Keratinocyte (primary cell): ENCODE measurements around the gene ADAMTS2. TPM values are rescaled to one million over a fixed set of nuclear protein-coding genes. Genes with fewer than 3 reads are reported as not detected.

Experiments used
- DNase-seq: peaks from one replicate; pipeline ENCODE4 v3.0.0-alpha.2; 2011; ENCODE audit warnings: low read depth, missing footprints, low spot score
- FAIRE-seq: peaks from 2 replicates; lab custom pipeline; 2011; peaks lifted over from hg19 to GRCh38; lab: Jason Lieb, UNC
- H2AFZ ChIP-seq: 2 replicates; pipeline ENCODE4 v1.6.0; 2012; ENCODE audit warnings: low read length, control low read depth, inconsistent platforms; ENCODE audit not compliant: control insufficient read depth
- H3K27ac ChIP-seq: 2 replicates; pipeline ENCODE4 v1.5.1; 2011; ENCODE audit warnings: low read length; ENCODE audit not compliant: control insufficient read depth, insufficient read depth
- H3K27me3 ChIP-seq: 3 replicates; pipeline ENCODE4 v1.6.0; 2011; ENCODE audit warnings: low read length; ENCODE audit not compliant: control insufficient read depth, insufficient read depth; ENCODE audit errors: extremely low read depth
- H3K36me3 ChIP-seq, 2 experiments: 2 replicates in 1 of 2; 3 replicates in 1 of 2; pipeline ENCODE4 v1.5.1; 2011; ENCODE audit warnings: low read length in 2 of 2, mild to moderate bottlenecking in 1 of 2; ENCODE audit not compliant: control insufficient read depth in 2 of 2, insufficient read depth in 2 of 2; ENCODE audit errors: extremely low read depth in 1 of 2
- H3K4me1 ChIP-seq: 3 replicates; pipeline ENCODE4 v1.5.1; 2011; ENCODE audit warnings: low read length; ENCODE audit not compliant: control insufficient read depth, insufficient read depth; ENCODE audit errors: extremely low read depth
- H3K4me2 ChIP-seq: 3 replicates; pipeline ENCODE4 v1.6.0; 2011; ENCODE audit warnings: low read depth, low read length; ENCODE audit not compliant: control insufficient read depth, insufficient read depth; ENCODE audit errors: extremely low read depth
- H3K4me3 ChIP-seq, 3 experiments: fragments of 200-600 bp in 1 of 3; sonication (generic) in 1 of 3; 2 replicates in 2 of 3; 3 replicates in 1 of 3; pipeline ENCODE4 v1.5.1; 2011 to 2016; ENCODE audit warnings: low read length in 3 of 3, mild to moderate bottlenecking in 3 of 3, control low read depth in 2 of 3, inconsistent platforms in 1 of 3, low read depth in 1 of 3, mixed read lengths in 1 of 3, mixed run types in 1 of 3, moderate library complexity in 1 of 3; ENCODE audit not compliant: control insufficient read depth in 2 of 3, insufficient read depth in 2 of 3; ENCODE audit errors: extremely low read depth in 1 of 3
- H3K79me2 ChIP-seq: 2 replicates; pipeline ENCODE4 v1.6.0; 2012; ENCODE audit warnings: low read length; ENCODE audit not compliant: control insufficient read depth, insufficient read depth
- H3K9ac ChIP-seq: 3 replicates; pipeline ENCODE4 v1.6.0; 2011; ENCODE audit warnings: low read length; ENCODE audit not compliant: control insufficient read depth, insufficient read depth; ENCODE audit errors: extremely low read depth
- H3K9me1 ChIP-seq: 3 replicates; pipeline ENCODE4 v1.6.0; 2011; ENCODE audit warnings: low read length; ENCODE audit not compliant: control insufficient read depth, insufficient read depth; ENCODE audit errors: extremely low read depth
- H3K9me3 ChIP-seq: 2 replicates; pipeline ENCODE4 v1.5.1; 2012; ENCODE audit warnings: low read depth, low read length; ENCODE audit not compliant: control insufficient read depth
- H4K20me1 ChIP-seq: 3 replicates; pipeline ENCODE4 v1.6.0; 2011; ENCODE audit warnings: low read length; ENCODE audit not compliant: control insufficient read depth, insufficient read depth; ENCODE audit errors: extremely low read depth
- EZH2 ChIP-seq: IDR thresholded peaks from one replicate; pipeline ENCODE4 v1.6.1; 2012; ENCODE audit warnings: inconsistent platforms, mild to moderate bottlenecking, low read length, moderate library complexity
- dilution Hi-C: fragments of 300-500 bp; cut with MboI; formaldehyde crosslinking; loops from one replicate; pipeline ENCODE4 v1.7.0; 2020; ENCODE audit warnings: low sequenced_read_pairs; ENCODE audit not compliant: extremely low pct_ligation_motif_present
- polyA plus RNA-seq, 5 experiments: library from polyadenylated mRNA; depleted of rRNA in 3 of 5; stranded (reverse) in 3 of 5; stranded (forward) in 1 of 5; unstranded in 1 of 5; fragments of >200 nt; gene quantifications; 1 replicate in 1 of 5; 2 replicates in 3 of 5; 3 replicates in 1 of 5; pipeline versions ENCODE4 v1.2.1 to v1.2.3, GENCODE V29; 2011 to 2012; ENCODE audit warnings: missing spikeins in 2 of 5, low read depth in 1 of 5, low replicate concordance in 1 of 5
- TF ChIP-seq, protein P1 (sequence below), 3 experiments: IDR thresholded peaks in 1 of 3; conservative IDR thresholded peaks in 1 of 3; optimal IDR thresholded peaks in 1 of 3; 2 replicates in 2 of 3; 3 replicates in 1 of 3; pipeline versions ENCODE3 to v1.5.1; 2011; ENCODE audit warnings: low read length in 3 of 3, mild to moderate bottlenecking in 3 of 3, moderate library complexity in 2 of 3, control low read depth in 1 of 3, inconsistent platforms in 1 of 3; ENCODE audit not compliant: insufficient read depth in 2 of 3; ENCODE audit errors: extremely low read depth in 1 of 3

ADAMTS2 gene
- polyA plus RNA-seq, 1 donor (not counting 4 experiments of a cell fraction or from before 2014, with no cell fraction given), result not detected

DNA sequence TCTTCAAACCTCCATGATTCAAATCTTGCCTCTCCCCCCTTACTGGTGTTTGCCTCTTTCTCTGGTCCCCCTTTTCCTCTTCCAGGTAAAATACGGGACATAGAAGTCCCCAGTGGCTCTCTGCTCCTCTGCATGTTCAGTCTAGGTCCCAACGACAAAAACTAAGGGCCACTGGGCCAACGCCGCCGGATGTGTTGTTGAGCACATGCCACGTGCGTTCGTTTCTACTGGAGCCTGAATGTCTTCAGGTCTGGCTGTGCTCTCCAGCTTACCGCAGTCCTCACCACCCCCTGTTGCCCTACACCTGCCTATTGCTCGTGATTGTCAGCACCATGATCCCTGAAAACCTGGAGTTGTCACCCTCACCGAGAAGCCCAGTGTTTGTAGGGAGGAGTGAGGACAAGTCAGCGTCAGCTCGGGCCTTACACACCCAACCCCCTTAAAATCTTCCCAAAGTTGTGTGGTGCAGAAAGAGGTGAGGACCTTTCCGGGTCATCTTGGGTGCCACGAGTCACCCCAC is 2.8 kb upstream of the ADAMTS2 start:
- TF ChIP-seq, protein P1, sequence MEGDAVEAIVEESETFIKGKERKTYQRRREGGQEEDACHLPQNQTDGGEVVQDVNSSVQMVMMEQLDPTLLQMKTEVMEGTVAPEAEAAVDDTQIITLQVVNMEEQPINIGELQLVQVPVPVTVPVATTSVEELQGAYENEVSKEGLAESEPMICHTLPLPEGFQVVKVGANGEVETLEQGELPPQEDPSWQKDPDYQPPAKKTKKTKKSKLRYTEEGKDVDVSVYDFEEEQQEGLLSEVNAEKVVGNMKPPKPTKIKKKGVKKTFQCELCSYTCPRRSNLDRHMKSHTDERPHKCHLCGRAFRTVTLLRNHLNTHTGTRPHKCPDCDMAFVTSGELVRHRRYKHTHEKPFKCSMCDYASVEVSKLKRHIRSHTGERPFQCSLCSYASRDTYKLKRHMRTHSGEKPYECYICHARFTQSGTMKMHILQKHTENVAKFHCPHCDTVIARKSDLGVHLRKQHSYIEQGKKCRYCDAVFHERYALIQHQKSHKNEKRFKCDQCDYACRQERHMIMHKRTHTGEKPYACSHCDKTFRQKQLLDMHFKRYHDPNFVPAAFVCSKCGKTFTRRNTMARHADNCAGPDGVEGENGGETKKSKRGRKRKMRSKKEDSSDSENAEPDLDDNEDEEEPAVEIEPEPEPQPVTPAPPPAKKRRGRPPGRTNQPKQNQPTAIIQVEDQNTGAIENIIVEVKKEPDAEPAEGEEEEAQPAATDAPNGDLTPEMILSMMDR (optimal IDR thresholded peaks at IDR 0.05 in 1 of 3, IDR thresholded peaks at IDR 0.05 in 1 of 3, conservative IDR thresholded peaks at IDR 0.05 in 1 of 3; ENCODE audit: extremely low read depth in 1 of 3, insufficient read depth in 2 of 3, low read length in 3 of 3), result no peak
- no peak for TF ChIP-seq EZH2
- Histone ChIP-seq H3K36me3 (no peaks in the 10 kb centered on the region), H2AFZ (no peak overlapping the region), H3K4me1 (no peaks in the 10 kb centered on the region), H3K9ac (no peak overlapping the region), H3K9me3 (no peaks in the 10 kb centered on the region), H3K27me3 (peaks cover 33% of the 10 kb centered on the region), H3K4me2 (no peak overlapping the region), H3K4me3 (no peak overlapping the region), H3K27ac (no peak overlapping the region), H4K20me1 (no peaks in the 10 kb centered on the region), H3K79me2 (no peaks in the 10 kb centered on the region), H3K9me1 (no peaks in the 10 kb centered on the region)
- FAIRE-seq (no peak), DNase-seq (no peak)
- dilution Hi-C loops, result no loop called here

DNA sequence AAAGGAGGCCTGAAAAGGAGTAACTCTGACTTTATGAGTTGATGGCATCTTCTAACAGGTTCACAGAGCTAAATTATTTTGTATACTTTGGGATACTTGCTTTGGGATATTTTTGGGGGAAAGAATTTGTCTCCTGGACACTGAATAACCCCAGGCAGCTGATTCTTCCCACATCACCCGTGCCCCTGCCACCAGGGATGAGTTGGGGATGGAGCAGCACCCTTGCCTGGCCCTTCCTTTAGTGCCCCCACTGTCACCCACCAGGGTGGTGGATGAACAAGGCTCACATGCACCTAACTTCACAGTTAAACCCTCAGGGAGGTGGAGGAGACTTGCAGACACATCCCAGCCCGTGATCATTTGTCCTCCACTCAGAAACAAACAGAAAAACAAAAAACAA is 2.3 kb upstream of the ADAMTS2 start:
- TF ChIP-seq, protein P1 (optimal IDR thresholded peaks at IDR 0.05 in 1 of 3, IDR thresholded peaks at IDR 0.05 in 1 of 3, conservative IDR thresholded peaks at IDR 0.05 in 1 of 3; ENCODE audit: extremely low read depth in 1 of 3, insufficient read depth in 2 of 3, low read length in 3 of 3), result no peak
- no peak for TF ChIP-seq EZH2
- no peaks in the 10 kb centered on the region for H3K9me3 ChIP-seq
- dilution Hi-C loops, result no loop called here
- H3K27me3 ChIP-seq, result peaks cover 38% of the 10 kb centered on the region
- H3K79me2 ChIP-seq, result no peaks in the 10 kb centered on the region
- H3K9me1 ChIP-seq, result no peaks in the 10 kb centered on the region
- no peaks in the 10 kb centered on the region for H4K20me1 ChIP-seq
- no peak overlapping the region for H3K9ac ChIP-seq
- H2AFZ ChIP-seq, result no peak overlapping the region
- H3K4me1 ChIP-seq, result no peaks in the 10 kb centered on the region
- no peak overlapping the region for H3K4me2 ChIP-seq
- H3K27ac ChIP-seq, result no peak overlapping the region
- H3K36me3 ChIP-seq, result no peaks in the 10 kb centered on the region
- FAIRE-seq (no peak), DNase-seq (no peak)
- no peak overlapping the region for H3K4me3 ChIP-seq
